Natural killer cell treated with Interleukin-12 subunit alpha and Interleukin-12 subunit beta and Interleukin-15 and Interleukin-18, amount 100 ng/mL, for 72 hours (primary cell): ENCODE measurements around the gene SLCO4A1. TPM values are rescaled to one million over a fixed set of nuclear protein-coding genes. Genes with fewer than 3 reads are reported as not detected.

Experiments
- ATAC-seq, 2 donors: fragments of 150-1000 bp; cut with Tn5 transposase in 1 of 2; sonication (Bioruptor Pico), chemical (Tn5 transposase) in 1 of 2; 2 replicates each; pipeline ENCODE4 v1.10.0; 2021
- DNase-seq: peaks from one replicate; pipeline ENCODE4 v3.0.0; 2022; ENCODE audit warnings: low spot score
- H3K27ac Mint-ChIP-seq, 2 donors: 1 replicate in 1 of 2; 2 replicates in 1 of 2; pipeline ENCODE4 v1.8.0; 2022; ENCODE audit warnings: mixed read lengths in 2 of 2, mild to moderate bottlenecking in 1 of 2, moderate library complexity in 1 of 2
- H3K27me3 Mint-ChIP-seq, 2 donors: 1 replicate in 1 of 2; 2 replicates in 1 of 2; pipeline ENCODE4 v1.8.0; 2022; ENCODE audit warnings: mixed read lengths in 2 of 2
- H3K36me3 Mint-ChIP-seq: one replicate; pipeline ENCODE4 v1.8.0; 2022; ENCODE audit warnings: mixed read lengths
- H3K4me1 Mint-ChIP-seq, 2 donors: 1 replicate in 1 of 2; 2 replicates in 1 of 2; pipeline ENCODE4 v1.8.0; 2022; ENCODE audit warnings: low read depth in 2 of 2, mixed read lengths in 2 of 2, mild to moderate bottlenecking in 1 of 2
- H3K4me3 Mint-ChIP-seq: one replicate; pipeline ENCODE4 v1.8.0; 2022; ENCODE audit warnings: mixed read lengths
- H3K9me3 Mint-ChIP-seq: 2 replicates; pipeline ENCODE4 v1.8.0; 2022; ENCODE audit warnings: mixed read lengths
- total RNA-seq, 2 donors: library from RNA; stranded (reverse); gene quantifications; one replicate each; pipeline ENCODE4 v1.2.3, GENCODE V29; 2022

Gene SLCO4A1
- total RNA-seq, 2 donors from 2014 or later: 42.9 to 88.3 TPM

GRCh38 chr20:62704341-62704948 is 62.1 kb downstream of the SLCO4A1 start:
- no peaks in the 10 kb centered on the region for H3K36me3 Mint-ChIP-seq
- H3K9me3 Mint-ChIP-seq: no peaks in the 10 kb centered on the region
- DNase-seq: no peak
- peaks cover 4 to 5% of the 10 kb centered on the region in 2 donors for H3K4me1 Mint-ChIP-seq
- no peak overlapping the region for H3K27ac Mint-ChIP-seq
- H3K27me3 Mint-ChIP-seq: peaks cover 0 to 4% of the 10 kb centered on the region in 2 donors
- H3K4me3 Mint-ChIP-seq: no peak overlapping the region
- ATAC-seq: no peak

GRCh38 chr20:62705627-62706026 is 63.3 kb downstream of the SLCO4A1 start:
- no peak overlapping the region for H3K4me3 Mint-ChIP-seq
- peaks cover 5 to 7% of the 10 kb centered on the region in 2 donors for H3K4me1 Mint-ChIP-seq
- H3K27ac Mint-ChIP-seq: no peak overlapping the region

GRCh38 chr20:62706344-62706743 is 64.0 kb downstream of the SLCO4A1 start:
- no peak for ATAC-seq
- H3K27ac Mint-ChIP-seq: no peak overlapping the region
- peaks cover 8% of the 10 kb centered on the region in 2 donors for H3K27me3 Mint-ChIP-seq
- no peak overlapping the region for H3K4me3 Mint-ChIP-seq
- DNase-seq: no peak
- no peaks in the 10 kb centered on the region for H3K9me3 Mint-ChIP-seq
- H3K36me3 Mint-ChIP-seq: no peaks in the 10 kb centered on the region
- peaks cover 5 to 7% of the 10 kb centered on the region in 2 donors for H3K4me1 Mint-ChIP-seq

More at GRCh38 chr20:62705627-62706026, 63.3 kb downstream of the SLCO4A1 start:
- no peak for DNase-seq
- Mint-ChIP-seq H3K36me3 (no peaks in the 10 kb centered on the region), H3K9me3 (no peaks in the 10 kb centered on the region), H3K27me3 (peaks cover 7 to 8% of the 10 kb centered on the region in 2 donors)
- no peak for ATAC-seq

- Mint-ChIP-seq H3K27me3 (peaks cover 8% of the 10 kb centered on the region in 2 donors), H3K4me1 (peaks cover 5 to 7% of the 10 kb centered on the region in 2 donors), H3K9me3 (no peaks in the 10 kb centered on the region), H3K4me3 (no peak overlapping the region), H3K36me3 (no peaks in the 10 kb centered on the region), H3K27ac (no peak overlapping the region)
- DNase-seq (no peak), ATAC-seq (no peak)
These were observed 64.6 kb downstream of the SLCO4A1 start for GRCh38 chr20:62706857-62707256.

- Mint-ChIP-seq H3K9me3 (no peaks in the 10 kb centered on the region), H3K4me1 (peaks cover 5 to 7% of the 10 kb centered on the region in 2 donors), H3K27ac (no peak overlapping the region), H3K4me3 (no peak overlapping the region), H3K36me3 (no peaks in the 10 kb centered on the region), H3K27me3 (peaks cover 8% of the 10 kb centered on the region in 2 donors)
- DNase-seq: no peak
- ATAC-seq: no peak
These were observed 65.1 kb downstream of the SLCO4A1 start for GRCh38 chr20:62707276-62707920.

GRCh38 chr20:62707921-62708521 is 65.7 kb downstream of the SLCO4A1 start:
- H3K27ac Mint-ChIP-seq: no peak overlapping the region
- peaks cover 5 to 7% of the 10 kb centered on the region in 2 donors for H3K4me1 Mint-ChIP-seq
- H3K36me3 Mint-ChIP-seq: no peaks in the 10 kb centered on the region
- no peak overlapping the region for H3K4me3 Mint-ChIP-seq
- ATAC-seq (peak in 1 of 2 donors; percentile 50), DNase-seq (no peak)
- H3K27me3 Mint-ChIP-seq: peaks cover 8% of the 10 kb centered on the region in 2 donors
- no peaks in the 10 kb centered on the region for H3K9me3 Mint-ChIP-seq

GRCh38 chr20:62708591-62709536 is 66.6 kb downstream of the SLCO4A1 start, which contains the start of gene NTSR1:
TSS of gene NTSR1 (plus strand) at chr20:62708836. CDS start at chr20:62709208, 372 bp downstream.
- Mint-ChIP-seq H3K4me1 (peaks cover 0 to 3% of the 10 kb centered on the region in 2 donors), H3K27ac (no peak within 1 kb of the TSS), H3K9me3 (no peaks in the 10 kb centered on the region), H3K27me3 (peaks cover 8 to 13% of the 10 kb centered on the region in 2 donors), H3K36me3 (no peaks in the 10 kb centered on the region), H3K4me3 (no peak within 1 kb of the TSS)
- DNase-seq (no peak), ATAC-seq (no peak)

- H3K27ac Mint-ChIP-seq: no peak overlapping the region
- DNase-seq (no peak), ATAC-seq (no peak)
- peaks cover 0 to 3% of the 10 kb centered on the region in 2 donors for H3K4me1 Mint-ChIP-seq
- H3K36me3 Mint-ChIP-seq: no peaks in the 10 kb centered on the region
- H3K4me3 Mint-ChIP-seq: no peak overlapping the region
- peaks cover 8 to 13% of the 10 kb centered on the region in 2 donors for H3K27me3 Mint-ChIP-seq
- H3K9me3 Mint-ChIP-seq: no peaks in the 10 kb centered on the region
These were observed 67.2 kb downstream of the SLCO4A1 start for GRCh38 chr20:62709537-62709905.

- Mint-ChIP-seq H3K36me3 (no peaks in the 10 kb centered on the region), H3K4me1 (peaks cover 0 to 3% of the 10 kb centered on the region in 2 donors), H3K27me3 (peaks cover 8 to 13% of the 10 kb centered on the region in 2 donors)
These were observed 68.0 kb downstream of the SLCO4A1 start for GRCh38 chr20:62710221-62710885.

GRCh38 chr20:62710886-62711702 is 68.8 kb downstream of the SLCO4A1 start:
- DNase-seq: no peak
- H3K4me3 Mint-ChIP-seq: no peak overlapping the region
- no peaks in the 10 kb centered on the region for H3K36me3 Mint-ChIP-seq

More at GRCh38 chr20:62710221-62710885, 68.0 kb downstream of the SLCO4A1 start:
- ATAC-seq (no peak), DNase-seq (no peak)
- H3K9me3 Mint-ChIP-seq: no peaks in the 10 kb centered on the region
- H3K27ac Mint-ChIP-seq: no peak overlapping the region
- no peak overlapping the region for H3K4me3 Mint-ChIP-seq

GRCh38 chr20:62711703-62712101 is 69.4 kb downstream of the SLCO4A1 start:
- H3K27me3 Mint-ChIP-seq: peaks cover 8 to 13% of the 10 kb centered on the region in 2 donors
- ATAC-seq: no peak
- H3K4me1 Mint-ChIP-seq: peaks cover 9 to 11% of the 10 kb centered on the region in 2 donors
- no peaks in the 10 kb centered on the region for H3K36me3 Mint-ChIP-seq
- no peak overlapping the region for H3K27ac Mint-ChIP-seq
- no peak for DNase-seq
- H3K9me3 Mint-ChIP-seq: no peaks in the 10 kb centered on the region
- no peak overlapping the region for H3K4me3 Mint-ChIP-seq

More at GRCh38 chr20:62710886-62711702, 68.8 kb downstream of the SLCO4A1 start:
- H3K27me3 Mint-ChIP-seq: peaks cover 8 to 13% of the 10 kb centered on the region in 2 donors
- no peak overlapping the region for H3K27ac Mint-ChIP-seq
- H3K9me3 Mint-ChIP-seq: no peaks in the 10 kb centered on the region
- peaks cover 3 to 6% of the 10 kb centered on the region in 2 donors for H3K4me1 Mint-ChIP-seq
- peak in 1 of 2 donors; percentile 56 for ATAC-seq

- peaks cover 8 to 14% of the 10 kb centered on the region in 2 donors for H3K27me3 Mint-ChIP-seq
- H3K36me3 Mint-ChIP-seq: no peaks in the 10 kb centered on the region
- no peaks in the 10 kb centered on the region for H3K9me3 Mint-ChIP-seq
- ATAC-seq: no peak
- no peak overlapping the region for H3K4me3 Mint-ChIP-seq
- peaks cover 9 to 14% of the 10 kb centered on the region in 2 donors for H3K4me1 Mint-ChIP-seq
- no peak overlapping the region for H3K27ac Mint-ChIP-seq
- DNase-seq: no peak
These were observed 70.3 kb downstream of the SLCO4A1 start for GRCh38 chr20:62712606-62713005.
